GM19035 (cell line): Measurements from ENCODE around the gene DUSP6.

Source experiments
- ATAC-seq: cut with Tn5 transposase; IDR thresholded peaks from one replicate; pipeline ENCODE4 v1.9.1; 2021; ENCODE audit not compliant: unreplicated experiment

The DUSP6 gene

GRCh38 chr12:89352492-89353187 is at the start of gene DUSP6:
Gene DUSP6, minus strand, starts transcription at chr12:89352501. Its CDS starts 462 bp downstream, at chr12:89352039.
- ATAC-seq = peak; percentile 34

- ATAC-seq = no peak
Observed at GRCh38 chr12:89401433-89402058, 49.2 kb upstream of the DUSP6 start.

GRCh38 chr12:89400415-89400814 is 48.1 kb upstream of the DUSP6 start:
- no peak for ATAC-seq

- no peak for ATAC-seq
Observed at GRCh38 chr12:89395712-89396111, 43.4 kb upstream of the DUSP6 start.

GRCh38 chr12:89393551-89394121 is 41.3 kb upstream of the DUSP6 start:
- ATAC-seq = no peak

GRCh38 chr12:89392391-89392790 is 40.1 kb upstream of the DUSP6 start:
- ATAC-seq = no peak

GRCh38 chr12:89391726-89392336 is 39.5 kb upstream of the DUSP6 start:
- no peak for ATAC-seq

- no peak for ATAC-seq
Observed at GRCh38 chr12:89390802-89391673, 38.7 kb upstream of the DUSP6 start.

- no peak for ATAC-seq
Observed at GRCh38 chr12:89389755-89390661, 37.7 kb upstream of the DUSP6 start.

GRCh38 chr12:89386138-89386537 is 33.8 kb upstream of the DUSP6 start:
- ATAC-seq = no peak

GRCh38 chr12:89384807-89385206 is 32.5 kb upstream of the DUSP6 start:
- ATAC-seq = no peak

GRCh38 chr12:89384050-89384758 is 31.9 kb upstream of the DUSP6 start:
- ATAC-seq = no peak

GRCh38 chr12:89383235-89384049 is 31.1 kb upstream of the DUSP6 start:
- no peak for ATAC-seq

GRCh38 chr12:89382328-89382727 is 30.0 kb upstream of the DUSP6 start:
- no peak for ATAC-seq

GRCh38 chr12:89379839-89380467 is 27.7 kb upstream of the DUSP6 start:
- ATAC-seq = no peak

- ATAC-seq = no peak
Observed at GRCh38 chr12:89379148-89379838, 27.0 kb upstream of the DUSP6 start.

- ATAC-seq = no peak
Observed at GRCh38 chr12:89376844-89377243, 24.5 kb upstream of the DUSP6 start.

GRCh38 chr12:89376202-89376529 is 23.9 kb upstream of the DUSP6 start:
- no peak for ATAC-seq
